ENCODE results near the gene PITPNB.

Gene PITPNB

GRCh38 chr22:27863001-27863400 is 56.1 kb downstream of the PITPNB start:
- no peak for DNase-seq (ENCODE audit: low read depth)
- TF ChIP-seq, protein P1, sequence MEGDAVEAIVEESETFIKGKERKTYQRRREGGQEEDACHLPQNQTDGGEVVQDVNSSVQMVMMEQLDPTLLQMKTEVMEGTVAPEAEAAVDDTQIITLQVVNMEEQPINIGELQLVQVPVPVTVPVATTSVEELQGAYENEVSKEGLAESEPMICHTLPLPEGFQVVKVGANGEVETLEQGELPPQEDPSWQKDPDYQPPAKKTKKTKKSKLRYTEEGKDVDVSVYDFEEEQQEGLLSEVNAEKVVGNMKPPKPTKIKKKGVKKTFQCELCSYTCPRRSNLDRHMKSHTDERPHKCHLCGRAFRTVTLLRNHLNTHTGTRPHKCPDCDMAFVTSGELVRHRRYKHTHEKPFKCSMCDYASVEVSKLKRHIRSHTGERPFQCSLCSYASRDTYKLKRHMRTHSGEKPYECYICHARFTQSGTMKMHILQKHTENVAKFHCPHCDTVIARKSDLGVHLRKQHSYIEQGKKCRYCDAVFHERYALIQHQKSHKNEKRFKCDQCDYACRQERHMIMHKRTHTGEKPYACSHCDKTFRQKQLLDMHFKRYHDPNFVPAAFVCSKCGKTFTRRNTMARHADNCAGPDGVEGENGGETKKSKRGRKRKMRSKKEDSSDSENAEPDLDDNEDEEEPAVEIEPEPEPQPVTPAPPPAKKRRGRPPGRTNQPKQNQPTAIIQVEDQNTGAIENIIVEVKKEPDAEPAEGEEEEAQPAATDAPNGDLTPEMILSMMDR (conservative IDR thresholded peaks at IDR 0.05; ENCODE audit: control insufficient read depth, insufficient read depth, low read depth, low read length) = no peak
- H3K4me3 ChIP-seq (ENCODE audit: control insufficient read depth, low read depth, low read length) = no peak overlapping the region

- no peak overlapping the region for H3K4me3 ChIP-seq (ENCODE audit: control insufficient read depth, low read depth, low read length)
- DNase-seq (ENCODE audit: low read depth) = no peak
- TF ChIP-seq, protein P1 (conservative IDR thresholded peaks at IDR 0.05; ENCODE audit: control insufficient read depth, insufficient read depth, low read depth, low read length) = no peak
Measured at GRCh38 chr22:27859336-27859735, 59.7 kb downstream of the PITPNB start.

DNA sequence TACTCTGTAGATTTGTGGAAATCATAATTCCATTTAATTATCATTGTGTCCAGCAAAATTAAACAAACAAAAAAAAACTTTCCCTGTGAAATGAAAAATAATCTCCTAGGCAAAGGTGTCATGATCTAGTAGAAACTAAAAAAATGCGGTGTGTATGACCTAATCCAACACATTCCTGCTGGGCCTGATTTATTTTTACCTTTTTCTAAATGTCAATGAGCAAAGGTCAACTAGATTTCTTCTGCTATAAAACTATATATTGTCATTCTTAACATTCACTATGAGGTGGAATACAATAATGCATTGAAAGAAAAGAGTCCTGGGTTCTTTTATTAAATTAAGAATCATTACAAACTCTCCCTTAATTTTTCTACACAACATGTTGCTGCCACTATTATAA is 60.4 kb downstream of the PITPNB start:
- DNase-seq (ENCODE audit: low read depth) = no peak
- TF ChIP-seq, protein P1 (conservative IDR thresholded peaks at IDR 0.05; ENCODE audit: control insufficient read depth, insufficient read depth, low read depth, low read length) = no peak
- H3K4me3 ChIP-seq (ENCODE audit: control insufficient read depth, low read depth, low read length) = no peak overlapping the region

DNA sequence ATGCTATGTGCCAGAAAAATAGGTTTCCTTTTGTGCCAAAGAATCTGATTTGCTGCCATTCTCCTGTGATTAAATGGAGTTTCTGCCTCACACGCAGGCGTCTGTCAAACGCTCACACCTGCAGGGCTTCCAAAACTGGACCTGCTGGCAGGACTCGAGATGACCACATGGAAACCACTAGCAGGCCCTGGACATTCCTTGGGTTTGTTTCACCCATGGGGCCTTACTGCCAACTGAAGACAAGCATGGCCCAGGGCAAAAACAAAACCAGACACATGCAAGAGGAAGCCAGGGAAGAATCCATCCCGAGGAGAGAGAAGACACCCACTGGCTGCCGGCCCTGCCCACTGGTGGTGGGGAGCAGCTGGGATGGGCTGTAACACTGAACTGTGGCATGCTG is 61.6 kb downstream of the PITPNB start:
- TF ChIP-seq, protein P1 (conservative IDR thresholded peaks at IDR 0.05; ENCODE audit: control insufficient read depth, insufficient read depth, low read depth, low read length) = no peak
- H3K4me3 ChIP-seq (ENCODE audit: control insufficient read depth, low read depth, low read length) = no peak overlapping the region
- DNase-seq (ENCODE audit: low read depth) = peak; percentile 48

DNA sequence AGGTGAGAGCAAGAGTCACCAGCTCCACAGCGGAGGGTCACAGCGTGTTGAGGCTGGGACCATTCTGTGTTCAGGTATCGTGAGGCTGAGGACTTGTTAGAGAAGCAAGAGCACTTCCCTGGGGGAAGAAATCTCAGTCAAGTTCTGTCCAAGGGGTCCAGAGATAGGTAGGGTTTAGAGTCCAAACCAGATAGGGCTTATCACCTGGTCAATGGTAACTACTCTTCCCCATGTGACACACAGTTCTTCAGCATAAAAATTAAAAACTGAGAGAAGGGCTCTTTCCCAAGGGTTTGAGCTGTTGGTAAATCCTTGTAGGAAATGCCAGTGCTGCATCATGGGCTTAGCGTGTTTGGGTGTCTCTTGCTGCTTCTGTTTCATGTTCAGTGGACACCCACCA is 62.7 kb downstream of the PITPNB start:
- H3K4me3 ChIP-seq (ENCODE audit: control insufficient read depth, low read depth, low read length) = no peak overlapping the region
- no peak for DNase-seq (ENCODE audit: low read depth)
- TF ChIP-seq, protein P1 (conservative IDR thresholded peaks at IDR 0.05; ENCODE audit: control insufficient read depth, insufficient read depth, low read depth, low read length) = no peak

GRCh38 chr22:27853424-27853823 is 65.6 kb downstream of the PITPNB start:
- no peak overlapping the region for H3K4me3 ChIP-seq (ENCODE audit: control insufficient read depth, low read depth, low read length)
- TF ChIP-seq, protein P1 (conservative IDR thresholded peaks at IDR 0.05; ENCODE audit: control insufficient read depth, insufficient read depth, low read depth, low read length) = no peak
- DNase-seq (ENCODE audit: low read depth) = peak; percentile 87

Measured in fibroblast of mammary gland (primary cell).